Measurements from ENCODE around the gene DIP2B. TPM values are rescaled to one million over a fixed set of nuclear protein-coding genes. Genes with fewer than 3 reads are reported as not detected.

DIP2B gene
- total RNA-seq, 1 donor from 2014 or later = 8.5 TPM

GRCh38 chr12:50567926-50568325 is 63.1 kb downstream of the DIP2B start:
- DNase-seq (ENCODE audit: low spot score in 2 of 2) = no peak
- intact Hi-C loops (cut with DNase I) = no loop called here
- H3K4me1 ChIP-seq = peaks cover 0 to 27% of the 10 kb centered on the region in 2 donors
- H3K36me3 ChIP-seq = no peaks in the 10 kb centered on the region
- no peaks in the 10 kb centered on the region for H3K27me3 ChIP-seq
- no peak overlapping the region for H3K4me3 ChIP-seq
- H3K27ac ChIP-seq = peak overlapping the region; percentile 34 to 66
- H3K9me3 ChIP-seq = no peaks in the 10 kb centered on the region
- TF ChIP-seq CTCF (IDR thresholded peaks at IDR 0.05) = no peak

- H3K9me3 ChIP-seq = no peaks in the 10 kb centered on the region
- no peak for TF ChIP-seq CTCF (IDR thresholded peaks at IDR 0.05)
- no peak overlapping the region for H3K4me3 ChIP-seq
- peak overlapping the region; percentile 34 to 66 for H3K27ac ChIP-seq
- intact Hi-C loops (cut with DNase I) = no loop called here
- DNase-seq (ENCODE audit: low spot score in 2 of 2) = no peak
- no peaks in the 10 kb centered on the region for H3K27me3 ChIP-seq
- no peaks in the 10 kb centered on the region for H3K36me3 ChIP-seq
- H3K4me1 ChIP-seq = peaks cover 0 to 32% of the 10 kb centered on the region in 2 donors
These were observed 63.7 kb downstream of the DIP2B start for GRCh38 chr12:50568338-50569091.

GRCh38 chr12:50569321-50569720 is 64.5 kb downstream of the DIP2B start:
- H3K27ac ChIP-seq = no peak overlapping the region
- DNase-seq (ENCODE audit: low spot score in 2 of 2) = no peak
- intact Hi-C loops (cut with DNase I) = no loop called here
- H3K4me1 ChIP-seq = peaks cover 0 to 37% of the 10 kb centered on the region in 2 donors
- no peak for TF ChIP-seq CTCF (IDR thresholded peaks at IDR 0.05)
- no peaks in the 10 kb centered on the region for H3K27me3 ChIP-seq
- H3K9me3 ChIP-seq = no peaks in the 10 kb centered on the region
- H3K4me3 ChIP-seq = no peak overlapping the region
- H3K36me3 ChIP-seq = no peaks in the 10 kb centered on the region

- intact Hi-C loops (cut with DNase I) = no loop called here
- no peak for TF ChIP-seq CTCF (IDR thresholded peaks at IDR 0.05)
- Histone ChIP-seq H3K27ac (peak overlapping the region in 1 of 2 donors; percentile 18), H3K27me3 (no peaks in the 10 kb centered on the region), H3K36me3 (no peaks in the 10 kb centered on the region), H3K4me3 (no peak overlapping the region), H3K9me3 (no peaks in the 10 kb centered on the region), H3K4me1 (peaks cover 0 to 41% of the 10 kb centered on the region in 2 donors)
- no peak for DNase-seq (ENCODE audit: low spot score in 2 of 2)
These were observed 65.1 kb downstream of the DIP2B start for GRCh38 chr12:50569876-50570275.

DNA sequence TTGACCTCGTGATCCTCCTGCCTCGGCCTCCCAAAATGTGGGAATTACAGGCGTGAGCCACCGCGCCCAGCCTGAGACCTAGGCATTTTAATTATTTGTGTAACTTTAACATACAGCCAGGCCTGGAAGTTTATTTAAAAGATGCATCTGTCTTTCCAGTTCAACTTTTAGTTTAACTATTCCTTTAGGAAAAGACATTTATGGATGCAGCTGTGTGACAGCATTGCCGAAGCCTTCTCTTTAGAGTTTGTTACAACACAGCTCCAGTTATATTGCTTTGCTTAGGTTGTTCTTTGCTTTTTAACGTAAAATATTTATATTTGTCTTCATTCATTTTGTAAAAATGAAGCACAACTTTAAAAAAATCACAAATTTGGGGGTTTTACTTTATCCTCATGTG is 67.0 kb downstream of the DIP2B start:
- intact Hi-C loops (cut with DNase I) = no loop called here
- Histone ChIP-seq H3K27ac (no peak overlapping the region), H3K4me1 (peaks cover 0 to 47% of the 10 kb centered on the region in 2 donors), H3K9me3 (no peaks in the 10 kb centered on the region), H3K36me3 (no peaks in the 10 kb centered on the region), H3K27me3 (no peaks in the 10 kb centered on the region), H3K4me3 (no peak overlapping the region)
- TF ChIP-seq CTCF (IDR thresholded peaks at IDR 0.05) = no peak
- DNase-seq (ENCODE audit: low spot score in 2 of 2) = no peak

Measured in ascending aorta (tissue), 2 donors.